ENCODE measurements around the gene FAM118A.

Gene FAM118A

DNA sequence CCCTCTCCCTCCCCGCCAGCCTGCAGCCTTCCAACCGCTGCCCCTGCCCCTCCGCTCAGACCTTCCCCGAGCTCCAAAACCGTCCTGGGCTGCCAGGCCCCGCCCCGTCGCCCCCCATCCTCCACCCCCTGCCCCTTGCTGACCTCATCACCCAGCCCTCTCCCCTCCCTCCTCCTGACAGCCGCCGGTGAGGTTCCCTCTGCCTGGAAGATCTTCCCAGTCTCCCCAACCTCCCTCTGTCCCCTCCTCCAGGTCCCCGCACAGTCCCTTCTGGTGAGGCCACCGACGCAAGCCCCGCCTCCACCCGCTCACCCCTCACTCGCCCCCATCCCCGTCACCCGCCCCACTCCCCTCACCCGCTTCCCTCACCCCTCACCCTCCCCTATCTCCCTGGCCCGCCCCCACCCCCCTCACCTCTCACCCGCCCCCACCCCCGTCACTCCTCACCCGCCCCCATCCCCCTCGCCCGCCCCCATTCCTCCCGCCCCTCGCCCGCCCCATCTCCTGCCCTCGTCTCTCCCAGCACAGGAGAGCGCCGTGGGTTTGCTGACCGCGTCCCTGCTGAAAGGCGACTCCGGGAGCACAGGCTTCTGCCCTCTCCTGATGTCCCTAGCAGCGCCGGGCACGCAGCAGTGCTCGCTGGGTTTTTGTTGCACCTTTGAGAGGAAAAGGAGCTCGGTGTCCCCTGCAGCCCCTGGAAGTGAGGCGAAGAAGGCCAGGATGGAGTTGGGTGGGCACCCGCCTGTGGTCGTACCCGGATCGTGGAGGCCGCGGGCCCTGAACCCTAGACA lies 41.4 kb upstream of the FAM118A start:
- no peak for DNase-seq (ENCODE audit: extremely low read depth, low read depth)
- TF ChIP-seq, protein P1, sequence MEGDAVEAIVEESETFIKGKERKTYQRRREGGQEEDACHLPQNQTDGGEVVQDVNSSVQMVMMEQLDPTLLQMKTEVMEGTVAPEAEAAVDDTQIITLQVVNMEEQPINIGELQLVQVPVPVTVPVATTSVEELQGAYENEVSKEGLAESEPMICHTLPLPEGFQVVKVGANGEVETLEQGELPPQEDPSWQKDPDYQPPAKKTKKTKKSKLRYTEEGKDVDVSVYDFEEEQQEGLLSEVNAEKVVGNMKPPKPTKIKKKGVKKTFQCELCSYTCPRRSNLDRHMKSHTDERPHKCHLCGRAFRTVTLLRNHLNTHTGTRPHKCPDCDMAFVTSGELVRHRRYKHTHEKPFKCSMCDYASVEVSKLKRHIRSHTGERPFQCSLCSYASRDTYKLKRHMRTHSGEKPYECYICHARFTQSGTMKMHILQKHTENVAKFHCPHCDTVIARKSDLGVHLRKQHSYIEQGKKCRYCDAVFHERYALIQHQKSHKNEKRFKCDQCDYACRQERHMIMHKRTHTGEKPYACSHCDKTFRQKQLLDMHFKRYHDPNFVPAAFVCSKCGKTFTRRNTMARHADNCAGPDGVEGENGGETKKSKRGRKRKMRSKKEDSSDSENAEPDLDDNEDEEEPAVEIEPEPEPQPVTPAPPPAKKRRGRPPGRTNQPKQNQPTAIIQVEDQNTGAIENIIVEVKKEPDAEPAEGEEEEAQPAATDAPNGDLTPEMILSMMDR (IDR thresholded peaks at IDR 0.05; ENCODE audit: low read depth, low read length), result no peak

DNA sequence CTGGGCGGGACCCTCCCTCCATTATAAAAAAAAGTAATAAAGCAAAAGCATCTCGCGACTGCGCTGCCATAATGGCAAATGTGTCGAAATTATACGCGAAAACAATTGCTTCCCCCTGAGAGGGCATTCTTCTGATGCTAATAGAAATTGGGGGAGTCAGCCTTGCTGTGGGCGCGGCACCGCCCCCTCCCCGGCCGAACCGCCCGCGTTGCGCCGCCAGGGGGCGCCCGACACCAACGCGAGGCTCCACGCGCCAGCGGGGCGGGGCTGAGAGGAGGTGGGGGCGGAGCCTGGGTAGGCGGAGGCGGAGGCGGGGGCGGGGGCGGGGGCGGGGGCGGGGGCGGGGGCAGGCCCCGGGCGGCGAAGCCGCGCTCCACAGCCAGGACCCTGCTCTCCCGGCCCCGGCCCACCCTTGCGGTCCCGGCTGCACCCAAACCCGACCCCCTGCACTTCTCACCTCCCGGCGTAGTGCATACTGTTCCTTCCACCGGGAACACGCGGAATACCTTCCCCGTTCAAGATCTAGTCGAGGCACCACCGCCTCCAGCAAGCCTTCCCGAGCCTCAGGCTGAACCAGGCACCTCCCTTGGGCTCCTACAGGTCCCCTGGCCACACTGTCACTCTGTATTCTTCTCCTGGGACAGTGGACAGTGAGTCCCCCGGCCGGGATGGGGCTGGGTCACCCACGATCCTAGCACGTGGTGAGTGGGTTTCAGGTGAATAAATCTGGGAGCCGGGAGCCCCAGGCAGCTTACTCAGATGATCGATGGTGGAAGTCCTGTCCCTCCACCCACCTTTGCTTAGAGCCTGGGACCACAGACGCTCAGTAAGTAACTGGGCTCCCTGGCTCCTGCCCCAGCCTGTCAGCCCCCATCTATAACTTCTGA lies 40.5 kb upstream of the FAM118A start:
- no peak for DNase-seq (ENCODE audit: extremely low read depth, low read depth)
- TF ChIP-seq, protein P1 (IDR thresholded peaks at IDR 0.05; ENCODE audit: low read depth, low read length), result peak; percentile 45

DNA sequence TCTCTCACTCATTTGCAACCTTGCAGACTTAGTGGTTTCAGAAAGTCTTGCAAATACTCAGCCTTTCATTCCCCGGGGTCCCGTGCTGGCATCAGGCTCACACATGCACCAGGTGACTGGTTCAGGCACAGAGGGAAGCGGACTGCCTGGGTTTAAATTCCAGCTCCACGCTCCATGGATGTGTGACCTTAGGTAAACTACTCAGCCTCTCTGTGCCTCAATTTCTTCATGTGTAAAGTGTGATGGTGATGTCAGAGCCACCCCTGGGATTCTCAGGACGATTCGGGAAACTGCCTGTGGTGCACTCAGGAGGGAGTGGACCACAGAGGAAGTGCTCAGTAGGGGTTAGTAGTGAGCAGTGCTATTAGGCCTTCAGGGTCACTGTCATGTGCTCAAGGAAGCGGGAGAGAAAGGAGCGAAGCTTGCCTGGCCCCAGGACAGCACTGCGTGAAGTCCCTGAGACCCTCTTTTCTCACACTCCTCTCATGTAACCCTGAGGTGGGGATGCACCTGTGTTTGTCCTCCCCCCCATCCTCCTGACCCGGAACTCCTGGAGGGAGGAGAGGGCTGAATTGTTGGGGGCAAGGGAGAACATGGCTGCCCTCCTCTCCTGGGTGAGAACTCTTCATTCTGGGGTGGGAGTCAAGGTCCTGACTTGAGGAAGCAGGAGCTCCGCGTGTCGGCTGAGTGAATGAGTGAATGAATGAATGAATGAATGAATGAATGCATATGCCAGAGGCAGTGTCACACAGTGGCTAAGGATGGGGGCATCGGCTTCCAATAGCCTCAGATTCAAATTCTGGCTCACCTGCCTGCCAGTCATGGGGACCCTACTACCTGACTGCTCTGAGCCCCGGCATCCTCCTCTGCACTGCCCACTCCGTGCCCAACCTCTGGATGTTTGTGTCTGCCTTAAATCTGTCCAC lies 39.4 kb upstream of the FAM118A start:
- TF ChIP-seq, protein P1 (IDR thresholded peaks at IDR 0.05; ENCODE audit: low read depth, low read length), result no peak
- DNase-seq (ENCODE audit: extremely low read depth, low read depth), result no peak

DNA sequence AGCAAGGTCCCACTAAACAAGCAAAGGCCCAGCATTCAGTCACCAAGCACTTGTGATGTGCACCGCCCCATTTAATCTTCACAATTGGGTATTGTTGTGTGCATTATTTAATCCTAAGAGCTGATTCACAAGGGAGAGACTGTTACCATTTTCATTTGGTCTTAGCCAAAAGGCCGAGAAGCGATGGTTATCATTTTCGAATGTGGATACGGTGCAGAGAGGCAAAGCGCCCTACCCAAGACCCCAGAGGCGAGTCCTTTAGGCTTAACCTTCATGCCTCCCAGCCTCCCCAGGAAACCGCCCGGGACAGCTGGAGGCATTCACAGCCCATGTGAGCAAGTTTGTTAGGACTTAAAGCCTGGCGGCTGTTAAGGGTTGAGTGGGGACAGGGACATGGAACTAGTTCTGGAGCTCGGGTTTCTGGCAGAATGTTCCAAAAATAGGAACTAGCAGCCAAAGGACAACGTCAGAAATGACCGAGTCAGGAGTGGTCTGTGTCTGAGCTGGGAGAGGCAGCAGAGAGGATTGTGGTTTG lies 38.0 kb upstream of the FAM118A start:
- no peak for DNase-seq (ENCODE audit: extremely low read depth, low read depth)
- TF ChIP-seq, protein P1 (IDR thresholded peaks at IDR 0.05; ENCODE audit: low read depth, low read length), result no peak

DNA sequence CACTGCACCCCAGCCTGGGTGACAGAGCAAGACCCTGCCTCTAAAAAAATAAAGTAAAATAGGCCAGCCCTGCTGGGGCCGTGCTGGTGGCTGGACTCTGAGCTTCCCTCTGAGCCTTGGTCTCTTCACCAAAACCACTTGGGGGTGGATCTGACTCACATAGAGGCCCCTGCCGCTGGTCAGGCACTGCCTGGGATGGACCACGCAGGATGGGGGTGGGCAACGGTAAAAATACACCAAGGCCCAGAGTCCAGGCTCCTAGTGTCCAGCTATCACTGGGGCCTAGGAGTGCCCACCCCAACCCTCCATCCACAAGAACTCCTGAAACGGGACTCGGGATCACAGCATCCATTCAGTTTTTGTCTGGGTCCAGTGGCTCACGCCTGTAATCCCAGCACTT lies 37.2 kb upstream of the FAM118A start:
- DNase-seq (ENCODE audit: extremely low read depth, low read depth), result no peak
- TF ChIP-seq, protein P1 (IDR thresholded peaks at IDR 0.05; ENCODE audit: low read depth, low read length), result no peak

DNA sequence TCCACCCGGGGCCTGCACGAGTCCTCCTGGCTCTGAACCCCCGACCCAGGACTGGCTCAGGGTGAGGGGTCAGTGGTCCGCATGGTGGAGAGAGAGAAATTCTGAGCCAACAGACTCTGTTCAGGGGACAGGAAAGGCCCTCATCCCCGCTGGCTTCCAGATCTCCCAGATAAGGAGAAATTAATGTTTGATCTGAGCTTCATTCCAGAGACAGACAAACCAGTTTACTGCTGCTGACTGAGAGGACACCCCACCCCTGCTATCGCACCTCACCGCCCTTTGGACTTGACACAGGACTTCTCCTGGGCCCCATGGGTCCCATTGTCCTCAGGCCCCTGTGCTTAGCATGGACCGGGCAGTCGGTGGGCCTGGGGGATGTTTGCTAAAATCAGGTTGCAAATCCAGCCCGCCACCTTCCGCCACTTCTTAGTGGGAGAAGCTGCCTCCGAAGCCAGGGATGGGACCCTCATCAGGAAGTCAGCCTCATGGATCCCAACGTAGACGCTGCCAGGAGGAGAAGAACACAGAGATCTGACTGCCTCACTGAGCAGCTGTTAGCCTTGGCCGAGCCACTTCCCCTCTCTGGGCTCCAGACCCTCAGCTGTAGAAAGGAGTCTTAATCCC lies 36.2 kb upstream of the FAM118A start:
- DNase-seq (ENCODE audit: extremely low read depth, low read depth), result no peak
- TF ChIP-seq, protein P1 (IDR thresholded peaks at IDR 0.05; ENCODE audit: low read depth, low read length), result no peak
